Smooth muscle cell (in vitro differentiated cells): ENCODE data around the gene ZNF664. TPM values are rescaled to one million over a fixed set of nuclear protein-coding genes. Genes with fewer than 3 reads are reported as not detected.

ENCODE experiments used
- DNase-seq: peaks from one replicate; lab custom pipeline; 2025; ENCODE audit not compliant: unreplicated experiment; lab: John Stamatoyannopoulos, UW
- H2AFZ ChIP-seq: fragments of 200-600 bp; sonication (generic); 2 replicates; pipeline ENCODE4 v1.6.0; 2016; ENCODE audit warnings: antibody characterized with exemption, low read depth, mild to moderate bottlenecking
- H3F3A ChIP-seq: fragments of 200-600 bp; sonication (generic); 2 replicates; pipeline ENCODE4 v1.6.0; 2017; ENCODE audit warnings: antibody characterized with exemption, low read depth
- H3K27ac ChIP-seq: fragments of 200-600 bp; sonication (generic); 2 replicates; pipeline ENCODE4 v1.5.1; 2016; ENCODE audit warnings: low read depth, mild to moderate bottlenecking
- H3K27me3 ChIP-seq: fragments of 200-600 bp; sonication (generic); 2 replicates; pipeline ENCODE4 v1.6.1; 2016; ENCODE audit warnings: low read depth, mild to moderate bottlenecking
- H3K36me3 ChIP-seq: fragments of 200-600 bp; sonication (generic); 2 replicates; pipeline ENCODE4 v1.5.1; 2016; ENCODE audit warnings: low read depth
- H3K4me1 ChIP-seq: fragments of 200-600 bp; sonication (generic); 2 replicates; pipeline ENCODE4 v1.5.1; 2016; ENCODE audit warnings: low read depth
- H3K4me2 ChIP-seq: fragments of 200-600 bp; sonication (generic); 2 replicates; pipeline ENCODE4 v1.6.0; 2016; ENCODE audit warnings: mild to moderate bottlenecking
- H3K4me3 ChIP-seq: fragments of 200-600 bp; sonication (generic); 2 replicates; pipeline ENCODE4 v1.5.1; 2016; ENCODE audit warnings: mild to moderate bottlenecking
- H3K79me2 ChIP-seq: fragments of 200-600 bp; sonication (generic); 2 replicates; pipeline ENCODE4 v1.6.0; 2016; ENCODE audit warnings: low read depth, mild to moderate bottlenecking
- H3K9ac ChIP-seq: fragments of 200-600 bp; sonication (generic); 2 replicates; pipeline ENCODE4 v1.6.0; 2016; ENCODE audit warnings: low read depth
- H3K9me3 ChIP-seq: fragments of 200-600 bp; sonication (generic); replicated peaks from 2 replicates; pipeline ENCODE4 v1.5.1; 2016; ENCODE audit warnings: low read depth
- H4K20me1 ChIP-seq: fragments of 200-600 bp; sonication (generic); 2 replicates; pipeline ENCODE4 v1.6.0; 2016; ENCODE audit warnings: low read depth
- CTCF ChIP-seq: fragments of 200-600 bp; sonication (generic); IDR thresholded peaks from 2 replicates; pipeline ENCODE4 v1.5.1; 2017; ENCODE audit warnings: borderline replicate concordance, mild to moderate bottlenecking, antibody characterized with exemption; ENCODE audit not compliant: insufficient read depth, poor library complexity, severe bottlenecking
- WGBS: methylation state at CpG from one replicate; pipeline ENCODE4 v1.1.7; 2016; ENCODE audit warnings: low lambda C conversion rate; 5-methylcytosine and 5-hydroxymethylcytosine counted together
- polyA plus RNA-seq: library from polyadenylated mRNA; unstranded; fragments of >200 nt; fragmentation: Nextera tagmentation; extraction: Ambion mirVana; gene quantifications from 2 replicates; pipeline ENCODE4 v1.2.1, GENCODE V29; 2016
- total RNA-seq: library from RNA; depleted of rRNA; stranded (reverse); fragments of >200 nt; gene quantifications from 2 replicates; pipeline ENCODE4 v1.2.3, GENCODE V29; 2014

The ZNF664 gene
- total and polyA plus RNA-seq, 2 experiments from 2014 or later: 6.4 to 47.7 TPM

- H3K36me3 ChIP-seq: no peaks in the 10 kb centered on the region
- no peak overlapping the region for H3K9ac ChIP-seq
- no peaks in the 10 kb centered on the region for H3K27me3 ChIP-seq
- H3K27ac ChIP-seq: no peak overlapping the region
- H3K9me3 ChIP-seq: no peaks in the 10 kb centered on the region
- H3K79me2 ChIP-seq: peaks cover 20% of the 10 kb centered on the region
- H3K4me3 ChIP-seq: no peak overlapping the region
- TF ChIP-seq CTCF: no peak
- no peak overlapping the region for H2AFZ ChIP-seq
- peaks cover 62% of the 10 kb centered on the region for H4K20me1 ChIP-seq
- H3F3A ChIP-seq: peaks cover 11% of the 10 kb centered on the region
- peaks cover 22% of the 10 kb centered on the region for H3K4me1 ChIP-seq
- 66% methylated on average over 6 of the region's 6 CpGs for WGBS
- no peak for DNase-seq
- H3K4me2 ChIP-seq: peak overlapping the region; percentile 0
Observed at GRCh38 chr12:124002021-124002644, 29.1 kb downstream of the ZNF664 start.

GRCh38 chr12:124002654-124003053 is 29.6 kb downstream of the ZNF664 start:
- H2AFZ ChIP-seq: no peak overlapping the region
- no peak overlapping the region for H3K9ac ChIP-seq
- H3K27ac ChIP-seq: no peak overlapping the region
- 83% methylated on average over 2 of the region's 2 CpGs for WGBS
- H3K79me2 ChIP-seq: peaks cover 20% of the 10 kb centered on the region
- no peaks in the 10 kb centered on the region for H3K36me3 ChIP-seq
- H3K4me2 ChIP-seq: no peak overlapping the region
- H4K20me1 ChIP-seq: peaks cover 61% of the 10 kb centered on the region
- no peak for TF ChIP-seq CTCF
- no peak overlapping the region for H3K4me3 ChIP-seq
- peaks cover 20% of the 10 kb centered on the region for H3K4me1 ChIP-seq
- DNase-seq: no peak
- H3F3A ChIP-seq: peaks cover 11% of the 10 kb centered on the region
- no peaks in the 10 kb centered on the region for H3K27me3 ChIP-seq
- no peaks in the 10 kb centered on the region for H3K9me3 ChIP-seq

GRCh38 chr12:124004233-124004875 is 31.3 kb downstream of the ZNF664 start:
- Histone ChIP-seq H3K4me3 (no peak overlapping the region), H3K36me3 (no peaks in the 10 kb centered on the region), H3K27ac (no peak overlapping the region), H3K4me2 (no peak overlapping the region), H3K9me3 (no peaks in the 10 kb centered on the region), H3K79me2 (peaks cover 29% of the 10 kb centered on the region), H3K27me3 (no peaks in the 10 kb centered on the region), H2AFZ (no peak overlapping the region), H3K9ac (no peak overlapping the region), H3K4me1 (peaks cover 12% of the 10 kb centered on the region), H4K20me1 (peaks cover 56% of the 10 kb centered on the region), H3F3A (peaks cover 4% of the 10 kb centered on the region)
- no peak for TF ChIP-seq CTCF
- 95% methylated on average over 9 of the region's 9 CpGs for WGBS
- no peak for DNase-seq
